K562 (cell line): ENCODE data around the gene IFNK. TPM values are rescaled to one million over a fixed set of nuclear protein-coding genes. Genes with fewer than 3 reads are reported as not detected.

Experiments used
- ATAC-seq: fragments of 200-7000 bp; cut with Tn5 transposase; 3 replicates; pipeline ENCODE4 v1.9.1; 2020; ENCODE audit warnings: moderate library complexity
- BruUV-seq: library from RNA; stranded (reverse); fragments of 400-500 nt; replicated peaks from 2 replicates; lab custom pipeline; 2021; lab: Mats Ljungman, UMichigan
- CTCF ChIA-PET: fragments of 300-600 bp; formaldehyde crosslinking; extraction: SDS; loops from one replicate; lab custom pipeline; 2021; ENCODE audit warnings: low intra/inter-chr PET ratio; lab: Yijun Ruan, JAX
- POLR2A ChIA-PET: fragments of 300-600, 350-650 bp; sonication (Branson Sonifier 250); formaldehyde crosslinking; extraction: SDS; loops from one replicate; lab custom pipeline; 2021; ENCODE audit warnings: antibody characterized with exemption, inconsistent platforms; lab: Yijun Ruan, JAX
- DNase-seq, 4 experiments: peaks; one replicate each; pipeline versions ENCODE4 v3.0.0 to v3.0.0-alpha.2; 2011 to 2018; ENCODE audit warnings: low spot score in 3 of 4, mixed read lengths in 3 of 4; ENCODE audit errors: extremely low read depth in 1 of 4
- FAIRE-seq: peaks from 2 replicates; lab custom pipeline; 2011; peaks lifted over from hg19 to GRCh38; lab: Jason Lieb, UNC
- H2AFZ ChIP-seq: 2 replicates; pipeline ENCODE4 v1.6.0; 2011; ENCODE audit warnings: low read depth, low read length, control low read depth, inconsistent platforms
- H3K27ac ChIP-seq: fragments of 200-600 bp; 3 replicates; pipeline ENCODE4 v1.8.0; 2011; ENCODE audit warnings: low read depth, mild to moderate bottlenecking, control low read depth, inconsistent platforms, low read length, moderate library complexity, mixed read lengths; ENCODE audit errors: extremely low read depth
- H3K27me3 ChIP-seq, 2 experiments: fragments of 300-600 bp in 1 of 2; 2 replicates in 1 of 2; 3 replicates in 1 of 2; pipeline versions ENCODE4 v1.6.0 to v1.8.0; 2011; ENCODE audit warnings: inconsistent platforms in 2 of 2, low read length in 2 of 2, mild to moderate bottlenecking in 1 of 2, mixed read lengths in 1 of 2, moderate library complexity in 1 of 2; ENCODE audit not compliant: control insufficient read depth in 2 of 2, insufficient read depth in 2 of 2
- H3K36me3 ChIP-seq: fragments of 300-600 bp; 3 replicates; pipeline ENCODE4 v1.8.0; 2011; ENCODE audit warnings: mild to moderate bottlenecking, low read length, inconsistent platforms; ENCODE audit not compliant: control insufficient read depth, insufficient read depth
- H3K4me1 ChIP-seq, 2 experiments: fragments of 200-600 bp in 1 of 2; replicated peaks in 1 of 2; 2 replicates in 1 of 2; 3 replicates in 1 of 2; pipeline versions ENCODE4 v1.5.1 to v1.8.0; 2011; ENCODE audit warnings: inconsistent platforms in 2 of 2, low read length in 2 of 2, mild to moderate bottlenecking in 1 of 2, mixed read lengths in 1 of 2, moderate library complexity in 1 of 2; ENCODE audit not compliant: control insufficient read depth in 2 of 2, insufficient read depth in 2 of 2
- H3K4me2 ChIP-seq: 2 replicates; pipeline ENCODE4 v1.6.1; 2011; ENCODE audit warnings: low read length, control low read depth, inconsistent platforms, mixed read lengths; ENCODE audit not compliant: insufficient read depth
- H3K4me3 ChIP-seq: fragments of 200-600 bp; sonication (generic), shearing (Covaris generic); 2 replicates; pipeline ENCODE4 v1.5.1; 2016; ENCODE audit warnings: control low read depth, inconsistent platforms
- H3K79me2 ChIP-seq: fragments of 200-600 bp; 3 replicates; pipeline ENCODE4 v1.8.0; 2011; ENCODE audit warnings: low read length, inconsistent platforms; ENCODE audit not compliant: control insufficient read depth, insufficient read depth
- H3K9ac ChIP-seq, 2 experiments: 2 replicates each; pipeline versions ENCODE4 v1.6.0 to v1.6.1; 2011; ENCODE audit warnings: low read depth in 2 of 2, low read length in 2 of 2, control low read depth in 1 of 2, inconsistent platforms in 1 of 2, mild to moderate bottlenecking in 1 of 2, mixed read lengths in 1 of 2; ENCODE audit not compliant: insufficient read depth in 1 of 2
- H3K9me1 ChIP-seq: one replicate; pipeline ENCODE4 v1.6.0; 2011; ENCODE audit warnings: inconsistent platforms, mild to moderate bottlenecking, low read length, moderate library complexity; ENCODE audit not compliant: control insufficient read depth, insufficient read depth
- H3K9me3 ChIP-seq: replicated peaks from 2 replicates; pipeline ENCODE4 v1.5.1; 2011; ENCODE audit warnings: low read depth, low read length, inconsistent platforms; ENCODE audit not compliant: control insufficient read depth, insufficient read depth
- H4K20me1 ChIP-seq: replicated peaks from 2 replicates; pipeline ENCODE4 v1.6.1; 2011; ENCODE audit warnings: low read length, inconsistent platforms, mixed read lengths; ENCODE audit not compliant: control insufficient read depth, insufficient read depth
- CTBP1 ChIP-seq: fragments of 450-650 bp; IDR thresholded peaks from 2 replicates; pipeline ENCODE4 v1.6.1; 2016; ENCODE audit warnings: borderline replicate concordance
- DDX20 ChIP-seq: fragments of 450-650 bp; IDR thresholded peaks from 2 replicates; pipeline ENCODE4 v1.6.1; 2016; ENCODE audit warnings: missing genetic modification characterization, low read depth, mild to moderate bottlenecking, missing compliant biosample characterization, moderate library complexity
- GATA2 ChIP-seq: sonication (generic); formaldehyde crosslinking; IDR thresholded peaks from 2 replicates; pipeline ENCODE4 v1.4.0; 2020; ENCODE audit warnings: mild to moderate bottlenecking, missing genetic modification reagents
- JUND ChIP-seq, 2 experiments: IDR thresholded peaks; 2 replicates in 1 of 2; 3 replicates in 1 of 2; pipeline ENCODE4 v1.6.1; 2011; ENCODE audit warnings: borderline replicate concordance in 2 of 2, low read depth in 2 of 2, low read length in 2 of 2, improper control_type of control experiment in 1 of 2, missing biosample characterization in 1 of 2, missing genetic modification characterization in 1 of 2, missing genetic modification reagents in 1 of 2
- KLF6 ChIP-seq: fragments of 250-450 bp; sonication (Bioruptor Pico); IDR thresholded peaks from 2 replicates; pipeline ENCODE4 v1.4.0; 2020; ENCODE audit warnings: mild to moderate bottlenecking, moderate library complexity, borderline replicate concordance
- MAZ ChIP-seq, 2 experiments: fragments of 450-650 bp in 1 of 2; sonication (generic) in 1 of 2; formaldehyde crosslinking; IDR thresholded peaks in 1 of 2; conservative IDR thresholded peaks in 1 of 2; 2 replicates each; pipeline versions ENCODE4 v1.4.0 to v1.5.0; 2020; ENCODE audit warnings: mild to moderate bottlenecking in 1 of 2, missing genetic modification reagents in 1 of 2
- NR2C2 ChIP-seq, 2 experiments: fragments of 200-800 bp in 1 of 2; sonication (Bioruptor generic) in 1 of 2; sonication (generic) in 1 of 2; formaldehyde crosslinking in 1 of 2; IDR thresholded peaks; 2 replicates each; pipeline versions ENCODE4 v1.6.1 to v1.8.0; 2016 to 2022; ENCODE audit warnings: mild to moderate bottlenecking in 1 of 2, missing compliant biosample characterization in 1 of 2, missing genetic modification characterization in 1 of 2, missing genetic modification reagents in 1 of 2
- RCOR1 ChIP-seq, 2 experiments: IDR thresholded peaks; 2 replicates each; pipeline ENCODE4 v1.6.1; 2012; ENCODE audit warnings: low read depth in 2 of 2, low read length in 2 of 2, borderline replicate concordance in 1 of 2, improper control_type of control experiment in 1 of 2
- RERE ChIP-seq: sonication (generic); formaldehyde crosslinking; IDR thresholded peaks from 2 replicates; pipeline ENCODE4 v1.8.0; 2023; ENCODE audit warnings: missing genetic modification reagents, mild to moderate bottlenecking, borderline replicate concordance
- ZNF507 ChIP-seq: conservative IDR thresholded peaks from 2 replicates; pipeline ENCODE4 v1.6.1; 2017; ENCODE audit warnings: missing genetic modification characterization, missing compliant biosample characterization
- ZNF707 ChIP-seq: fragments of 250-450 bp; sonication (Bioruptor Pico); conservative IDR thresholded peaks from 2 replicates; pipeline ENCODE4 v1.8.0; 2022; ENCODE audit warnings: inconsistent platforms, mild to moderate bottlenecking, moderate library complexity
- ZNF79 ChIP-seq: fragments of 250-450 bp; sonication (Bioruptor Pico); IDR thresholded peaks from 2 replicates; pipeline ENCODE4 v1.4.0; 2020; ENCODE audit warnings: low read depth, mild to moderate bottlenecking, moderate library complexity
- WGBS: fragments of 100-300 bp; shearing (Covaris generic); methylation state at CpG from one replicate; pipeline ENCODE4 v1.1.6; 2016; ENCODE audit warnings: low coverage, mixed read lengths; ENCODE audit not compliant: insufficient coverage; ENCODE audit errors: missing lambda C conversion rate; 5-methylcytosine and 5-hydroxymethylcytosine counted together
- in situ Hi-C: fragments of 300-500 bp; cut with MboI; formaldehyde crosslinking; loops from 4 replicates; pipeline ENCODE4 v1.15.0; 2018; ENCODE audit warnings: inconsistent platforms, mixed read lengths
- intact Hi-C: fragments of 100-400 bp; cut with micrococcal nuclease; formaldehyde crosslinking; loops from 2 replicates; pipeline ENCODE4 v1.14.2; 2022
- polyA plus RNA-seq, 8 experiments: library from polyadenylated mRNA; depleted of rRNA in 4 of 8; stranded (reverse) in 5 of 8; unstranded in 3 of 8; fragments of >200 nt; fragmentation: Nextera tagmentation in 2 of 8; fragmentation: Illumina TruSeq in 1 of 8; extraction: Ambion mirVana in 2 of 8; extraction: Trizol in 1 of 8; gene quantifications; 2 replicates each; pipeline versions ENCODE4 v1.2.1 to v1.2.3, GENCODE V29; 2011 to 2014; ENCODE audit warnings: inconsistent platforms in 1 of 8, missing spikeins in 1 of 8
- total RNA-seq, 7 experiments: library from RNA; depleted of rRNA in 6 of 7; stranded (reverse); fragments of >200 nt in 6 of 7; fragmentation: Illumina TruSeq in 2 of 7; extraction: Trizol in 2 of 7; gene quantifications; 2 replicates each; pipeline versions ENCODE4 v1.2.1 to v1.2.3, GENCODE V29; 2011 to 2021; ENCODE audit warnings: low replicate concordance in 1 of 7

Gene IFNK
- total and polyA plus RNA-seq, 9 of the 15 experiments (the other 6 are each of a cell fraction or from before 2014, with no cell fraction given) = 0.11 TPM; not detected in 8

GRCh38 chr9:27527702-27528075, 3.6 kb downstream of the IFNK start:
- POLR2A ChIA-PET = interaction anchor here (0.5 to 0.8 kb wide), 2 partner anchors 14 to 89 kb away, joined by 3 read pairs; no protein-coding TSS in a partner anchor
- no TSS peak for BruUV-seq
- WGBS = 0% methylated on average over 5 of the region's 8 CpGs
- DNase-seq (peak in 1 of 4 experiments; percentile 8), FAIRE-seq (no peak), ATAC-seq (no peak)
- Histone ChIP-seq H3K9me3 (no peaks in the 10 kb centered on the region), H3K9ac (peak overlapping the region; percentile 64 to 91), H3K27me3 (no peaks in the 10 kb centered on the region), H3K9me1 (no peaks in the 10 kb centered on the region), H2AFZ (no peak overlapping the region), H3K4me1 (peaks cover 3 to 8% of the 10 kb centered on the region in 2 experiments; a peak in 4 of 5 replicates), H4K20me1 (no peaks in the 10 kb centered on the region), H3K36me3 (peaks cover 9% of the 10 kb centered on the region; the same call in 1 of the 3 replicates), H3K79me2 (peaks cover 75% of the 10 kb centered on the region), H3K4me3 (peak overlapping the region; percentile 60), H3K27ac (peak overlapping the region; percentile 62), H3K4me2 (peak overlapping the region; percentile 72)
- in situ Hi-C loops = loop anchor here (10.0 kb wide), 1 partner anchor 73 kb away; no protein-coding TSS in a partner anchor
- intact Hi-C loops = loop anchor here (5.0 kb wide), 1 partner anchor 65 kb away; no protein-coding TSS in a partner anchor
- CTCF ChIA-PET = no interaction called here
- no peak for TF ChIP-seq NR2C2 (CRISPR knock-in tag; IDR thresholded peaks at IDR 0.05)
- no peak for TF ChIP-seq NR2C2 (tag; IDR thresholded peaks at IDR 0.05)
- no peak for TF ChIP-seq CTBP1
- TF ChIP-seq MAZ (CRISPR knock-in tag; conservative IDR thresholded peaks at IDR 0.05 in 1 of 2, IDR thresholded peaks at IDR 0.05 in 1 of 2) = no peak
- TF ChIP-seq RERE (CRISPR knock-in tag) = no peak
- no peak for TF ChIP-seq ZNF79 (CRISPR knock-in tag)
- no peak for TF ChIP-seq DDX20
- no peak for TF ChIP-seq KLF6
- no peak for TF ChIP-seq ZNF507 (tag)
- no peak for TF ChIP-seq ZNF707 (CRISPR knock-in tag)
- TF ChIP-seq JUND (IDR thresholded peaks at IDR 0.05; ENCODE audit: borderline replicate concordance, low read depth, low read length) = no peak
- no peak for TF ChIP-seq JUND (tag; IDR thresholded peaks at IDR 0.05; ENCODE audit: borderline replicate concordance, low read depth, low read length)
- no peak for TF ChIP-seq RCOR1 (IDR thresholded peaks at IDR 0.05; ENCODE audit: borderline replicate concordance in 1 of 2, low read depth in 2 of 2, low read length in 2 of 2)
- TF ChIP-seq GATA2 (CRISPR knock-in tag) = no peak
- TF ChIP-seq, all 486 proteins: peak for 0
